ENCODE data around the gene RPL7L1.
"Not testable (repeated sequence)": the region's sequence is repeated elsewhere in the genome, so short reads cannot be mapped to it uniquely, and the experiment has no call there.

Gene RPL7L1

GRCh38 chr6:42898891-42899361, 19.5 kb downstream of the RPL7L1 start:
- no peaks in the 10 kb centered on the region for H3K9me3 Mint-ChIP-seq
- H3K27ac Mint-ChIP-seq (ENCODE audit: low read depth) = no peak overlapping the region
- ATAC-seq (replicated peaks; ENCODE audit: extremely low read depth, poor library complexity, severe bottlenecking) (no peak), DNase-seq (ENCODE audit: low spot score in 2 of 2) (peak; percentile 63 to 67)
- no peaks in the 10 kb centered on the region for H3K36me3 Mint-ChIP-seq (ENCODE audit: insufficient read depth)
- no peaks in the 10 kb centered on the region for H3K27me3 Mint-ChIP-seq
- H3K4me1 Mint-ChIP-seq = peaks cover 5% of the 10 kb centered on the region
- H3K4me3 Mint-ChIP-seq = no peak overlapping the region

GRCh38 chr6:42899871-42900270, 20.5 kb downstream of the RPL7L1 start:
- H3K9me3 Mint-ChIP-seq = no peaks in the 10 kb centered on the region
- no peak for DNase-seq (ENCODE audit: low spot score in 2 of 2)
- H3K27me3 Mint-ChIP-seq = no peaks in the 10 kb centered on the region
- ATAC-seq (replicated peaks; ENCODE audit: extremely low read depth, poor library complexity, severe bottlenecking) = no peak
- no peak overlapping the region for H3K27ac Mint-ChIP-seq (ENCODE audit: low read depth)
- peaks cover 5% of the 10 kb centered on the region for H3K4me1 Mint-ChIP-seq
- H3K36me3 Mint-ChIP-seq (ENCODE audit: insufficient read depth) = peaks cover 5% of the 10 kb centered on the region
- H3K4me3 Mint-ChIP-seq = no peak overlapping the region

- Mint-ChIP-seq H3K27ac (ENCODE audit: low read depth) (no peak overlapping the region), H3K27me3 (no peaks in the 10 kb centered on the region), H3K36me3 (ENCODE audit: insufficient read depth) (peaks cover 5% of the 10 kb centered on the region), H3K4me3 (no peak overlapping the region), H3K4me1 (peaks cover 5% of the 10 kb centered on the region), H3K9me3 (no peaks in the 10 kb centered on the region)
- ATAC-seq (replicated peaks; ENCODE audit: extremely low read depth, poor library complexity, severe bottlenecking) (peak; percentile 86), DNase-seq (ENCODE audit: low spot score in 2 of 2) (peak; percentile 40 to 66)
Observed at GRCh38 chr6:42901538-42901957, 22.1 kb downstream of the RPL7L1 start.

- DNase-seq (ENCODE audit: low spot score in 2 of 2); ATAC-seq (replicated peaks; ENCODE audit: extremely low read depth, poor library complexity, severe bottlenecking); H3K9me3 Mint-ChIP-seq; H3K27me3 Mint-ChIP-seq; H3K4me1 Mint-ChIP-seq; H3K27ac Mint-ChIP-seq (ENCODE audit: low read depth); H3K36me3 Mint-ChIP-seq (ENCODE audit: insufficient read depth); H3K4me3 Mint-ChIP-seq: not testable (repeated sequence)
Observed at GRCh38 chr6:42902429-42903263, 23.2 kb downstream of the RPL7L1 start.

GRCh38 chr6:42904467-42904866, 25.1 kb downstream of the RPL7L1 start:
- H3K9me3 Mint-ChIP-seq = no peaks in the 10 kb centered on the region
- peaks cover 5% of the 10 kb centered on the region for H3K4me1 Mint-ChIP-seq
- H3K27ac Mint-ChIP-seq (ENCODE audit: low read depth) = no peak overlapping the region
- peaks cover 5% of the 10 kb centered on the region for H3K36me3 Mint-ChIP-seq (ENCODE audit: insufficient read depth)
- no peaks in the 10 kb centered on the region for H3K27me3 Mint-ChIP-seq
- ATAC-seq (replicated peaks; ENCODE audit: extremely low read depth, poor library complexity, severe bottlenecking) = no peak
- H3K4me3 Mint-ChIP-seq = no peak overlapping the region
- DNase-seq (ENCODE audit: low spot score in 2 of 2) = no peak

GRCh38 chr6:42907336-42907735, 27.9 kb downstream of the RPL7L1 start:
- Mint-ChIP-seq H3K9me3 (no peaks in the 10 kb centered on the region), H3K36me3 (ENCODE audit: insufficient read depth) (peaks cover 5% of the 10 kb centered on the region), H3K4me3 (no peak overlapping the region), H3K27ac (ENCODE audit: low read depth) (no peak overlapping the region), H3K4me1 (no peaks in the 10 kb centered on the region), H3K27me3 (peaks cover 8% of the 10 kb centered on the region)
- DNase-seq (ENCODE audit: low spot score in 2 of 2) (no peak), ATAC-seq (replicated peaks; ENCODE audit: extremely low read depth, poor library complexity, severe bottlenecking) (no peak)

GRCh38 chr6:42909835-42910234, 30.4 kb downstream of the RPL7L1 start:
- no peak for DNase-seq (ENCODE audit: low spot score in 2 of 2)
- H3K27me3 Mint-ChIP-seq = peaks cover 8% of the 10 kb centered on the region

GRCh38 chr6:42911171-42912021, 32.0 kb downstream of the RPL7L1 start:
- Mint-ChIP-seq H3K27ac (ENCODE audit: low read depth) (no peak overlapping the region), H3K36me3 (ENCODE audit: insufficient read depth) (peaks cover 2% of the 10 kb centered on the region), H3K4me1 (no peaks in the 10 kb centered on the region), H3K4me3 (peak overlapping the region; percentile 36), H3K9me3 (no peaks in the 10 kb centered on the region), H3K27me3 (peaks cover 8% of the 10 kb centered on the region)
- DNase-seq (ENCODE audit: low spot score in 2 of 2) = no peak
- ATAC-seq (replicated peaks; ENCODE audit: extremely low read depth, poor library complexity, severe bottlenecking) = peak; percentile 19

More at GRCh38 chr6:42909835-42910234, 30.4 kb downstream of the RPL7L1 start:
- ATAC-seq (replicated peaks; ENCODE audit: extremely low read depth, poor library complexity, severe bottlenecking) = no peak
- H3K9me3 Mint-ChIP-seq = no peaks in the 10 kb centered on the region
- no peaks in the 10 kb centered on the region for H3K4me1 Mint-ChIP-seq
- H3K4me3 Mint-ChIP-seq = no peak overlapping the region
- no peak overlapping the region for H3K27ac Mint-ChIP-seq (ENCODE audit: low read depth)
- H3K36me3 Mint-ChIP-seq (ENCODE audit: insufficient read depth) = peaks cover 2% of the 10 kb centered on the region

GRCh38 chr6:42914546-42914945, 35.1 kb downstream of the RPL7L1 start:
- no peaks in the 10 kb centered on the region for H3K4me1 Mint-ChIP-seq
- no peak overlapping the region for H3K27ac Mint-ChIP-seq (ENCODE audit: low read depth)
- no peak for ATAC-seq (replicated peaks; ENCODE audit: extremely low read depth, poor library complexity, severe bottlenecking)
- peaks cover 8% of the 10 kb centered on the region for H3K27me3 Mint-ChIP-seq
- no peak for DNase-seq (ENCODE audit: low spot score in 2 of 2)
- no peaks in the 10 kb centered on the region for H3K9me3 Mint-ChIP-seq
- no peak overlapping the region for H3K4me3 Mint-ChIP-seq
- H3K36me3 Mint-ChIP-seq (ENCODE audit: insufficient read depth) = peaks cover 2% of the 10 kb centered on the region

GRCh38 chr6:42915732-42916131, 36.3 kb downstream of the RPL7L1 start, which contains the start of gene PTCRA:
PTCRA (plus strand) TSS chr6:42916053; CDS start chr6:42916070, 17 bp downstream.
- no peak within 1 kb of the TSS for H3K4me3 Mint-ChIP-seq
- ATAC-seq (replicated peaks; ENCODE audit: extremely low read depth, poor library complexity, severe bottlenecking) = no peak
- H3K27ac Mint-ChIP-seq (ENCODE audit: low read depth) = no peak within 1 kb of the TSS
- no peaks in the 10 kb centered on the region for H3K9me3 Mint-ChIP-seq
- H3K27me3 Mint-ChIP-seq = peaks cover 8% of the 10 kb centered on the region
- DNase-seq (ENCODE audit: low spot score in 2 of 2) = no peak
- H3K36me3 Mint-ChIP-seq (ENCODE audit: insufficient read depth) = peaks cover 2% of the 10 kb centered on the region
- H3K4me1 Mint-ChIP-seq = no peaks in the 10 kb centered on the region

- Mint-ChIP-seq H3K4me1 (no peaks in the 10 kb centered on the region), H3K9me3 (no peaks in the 10 kb centered on the region), H3K36me3 (ENCODE audit: insufficient read depth) (peaks cover 2% of the 10 kb centered on the region), H3K27me3 (peaks cover 3% of the 10 kb centered on the region), H3K27ac (ENCODE audit: low read depth) (no peak overlapping the region), H3K4me3 (no peak overlapping the region)
- no peak for ATAC-seq (replicated peaks; ENCODE audit: extremely low read depth, poor library complexity, severe bottlenecking)
- DNase-seq (ENCODE audit: low spot score in 2 of 2) = no peak
Observed at GRCh38 chr6:42916288-42916687, 36.9 kb downstream of the RPL7L1 start.

- ATAC-seq (replicated peaks; ENCODE audit: extremely low read depth, poor library complexity, severe bottlenecking) (no peak), DNase-seq (ENCODE audit: low spot score in 2 of 2) (no peak)
- Mint-ChIP-seq H3K27ac (ENCODE audit: low read depth) (no peak overlapping the region), H3K36me3 (ENCODE audit: insufficient read depth) (no peaks in the 10 kb centered on the region), H3K27me3 (no peaks in the 10 kb centered on the region), H3K9me3 (no peaks in the 10 kb centered on the region), H3K4me3 (no peak overlapping the region), H3K4me1 (no peaks in the 10 kb centered on the region)
Observed at GRCh38 chr6:42921801-42922200, 42.4 kb downstream of the RPL7L1 start.

Measured in central memory CD8-positive, alpha-beta T cell (primary cell).